Mucosa of stomach (tissue), 1 donor: ENCODE results near the gene MRPL52.

Experiments
- H3K27me3 ChIP-seq: one replicate; pipeline ENCODE4 v1.7.0; 2013; ENCODE audit warnings: mild to moderate bottlenecking, low read length; ENCODE audit not compliant: control insufficient read depth, insufficient read depth
- H3K36me3 ChIP-seq: one replicate; pipeline ENCODE4 v1.7.0; 2013; ENCODE audit warnings: low read length; ENCODE audit not compliant: control insufficient read depth, insufficient read depth
- H3K4me1 ChIP-seq: one replicate; pipeline ENCODE4 v1.7.0; 2013; ENCODE audit warnings: mild to moderate bottlenecking, low read length; ENCODE audit not compliant: control insufficient read depth, insufficient read depth
- H3K4me3 ChIP-seq: one replicate; pipeline ENCODE4 v1.7.0; 2013; ENCODE audit warnings: low read length
- H3K9ac ChIP-seq: one replicate; pipeline ENCODE4 v1.7.0; 2013; ENCODE audit warnings: mild to moderate bottlenecking, low read length, moderate library complexity
- H3K9me3 ChIP-seq: one replicate; pipeline ENCODE4 v1.7.0; 2013; ENCODE audit warnings: mild to moderate bottlenecking, low read length, moderate library complexity; ENCODE audit not compliant: control insufficient read depth
- donor health status: Pancreatic carcinoma.

MRPL52 gene

DNA sequence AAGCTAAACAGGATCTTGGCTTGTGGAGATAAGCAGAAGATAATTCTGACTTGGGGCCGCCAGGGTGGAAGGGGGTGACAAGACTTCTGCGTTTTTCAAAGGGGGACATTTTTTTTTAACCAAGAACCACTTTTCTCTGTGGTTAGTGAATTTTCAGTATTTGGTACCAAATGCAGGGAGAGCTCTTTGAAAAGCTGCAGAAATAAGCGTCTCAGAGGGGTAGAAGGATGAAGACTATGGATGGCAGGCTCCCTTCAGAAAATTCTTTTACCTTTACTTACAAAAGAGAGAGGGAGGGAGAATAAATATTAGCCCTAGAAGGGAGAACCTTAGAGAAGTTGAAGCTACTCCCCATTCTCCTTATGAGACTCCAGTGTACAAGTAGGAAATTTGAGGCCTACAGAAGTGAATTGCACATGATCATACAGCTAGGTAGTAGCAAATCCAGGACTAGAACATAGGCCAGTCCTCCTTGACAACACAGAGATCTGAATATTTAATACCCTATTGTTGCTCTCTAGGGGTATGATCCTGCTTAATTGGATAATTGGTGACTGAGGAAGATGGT is 840 bp downstream of the MRPL52 start:
- peak overlapping the region; percentile 99 for H3K4me3 ChIP-seq
- H3K27me3 ChIP-seq, result no peaks in the 10 kb centered on the region
- H3K36me3 ChIP-seq, result no peaks in the 10 kb centered on the region
- peak overlapping the region; percentile 96 for H3K9ac ChIP-seq
- no peaks in the 10 kb centered on the region for H3K9me3 ChIP-seq
- peaks cover 12% of the 10 kb centered on the region for H3K4me1 ChIP-seq

DNA sequence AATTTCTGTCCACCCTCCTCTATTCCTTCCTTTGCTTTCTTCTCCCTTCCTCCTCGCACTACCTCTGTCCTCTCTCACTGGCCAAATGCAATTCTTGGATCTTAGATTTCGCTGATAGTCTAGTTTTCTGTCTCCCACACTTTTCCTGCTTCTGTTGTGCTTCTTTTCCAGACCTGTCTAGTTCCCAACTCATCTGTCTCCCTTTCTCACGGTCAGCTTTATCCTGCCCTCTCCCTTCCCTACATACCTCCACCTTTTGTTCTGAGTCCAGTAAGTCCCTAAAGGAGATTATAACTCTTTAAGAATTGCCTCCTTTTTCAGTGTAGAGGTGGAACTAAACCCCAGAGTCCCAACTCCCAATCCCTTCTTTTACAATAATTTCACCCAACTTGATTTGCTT is 5.8 kb downstream of the MRPL52 start:
- Histone ChIP-seq H3K4me3 (no peak overlapping the region), H3K9ac (no peak overlapping the region), H3K27me3 (no peaks in the 10 kb centered on the region), H3K9me3 (no peaks in the 10 kb centered on the region), H3K4me1 (peaks cover 21% of the 10 kb centered on the region), H3K36me3 (no peaks in the 10 kb centered on the region)

DNA sequence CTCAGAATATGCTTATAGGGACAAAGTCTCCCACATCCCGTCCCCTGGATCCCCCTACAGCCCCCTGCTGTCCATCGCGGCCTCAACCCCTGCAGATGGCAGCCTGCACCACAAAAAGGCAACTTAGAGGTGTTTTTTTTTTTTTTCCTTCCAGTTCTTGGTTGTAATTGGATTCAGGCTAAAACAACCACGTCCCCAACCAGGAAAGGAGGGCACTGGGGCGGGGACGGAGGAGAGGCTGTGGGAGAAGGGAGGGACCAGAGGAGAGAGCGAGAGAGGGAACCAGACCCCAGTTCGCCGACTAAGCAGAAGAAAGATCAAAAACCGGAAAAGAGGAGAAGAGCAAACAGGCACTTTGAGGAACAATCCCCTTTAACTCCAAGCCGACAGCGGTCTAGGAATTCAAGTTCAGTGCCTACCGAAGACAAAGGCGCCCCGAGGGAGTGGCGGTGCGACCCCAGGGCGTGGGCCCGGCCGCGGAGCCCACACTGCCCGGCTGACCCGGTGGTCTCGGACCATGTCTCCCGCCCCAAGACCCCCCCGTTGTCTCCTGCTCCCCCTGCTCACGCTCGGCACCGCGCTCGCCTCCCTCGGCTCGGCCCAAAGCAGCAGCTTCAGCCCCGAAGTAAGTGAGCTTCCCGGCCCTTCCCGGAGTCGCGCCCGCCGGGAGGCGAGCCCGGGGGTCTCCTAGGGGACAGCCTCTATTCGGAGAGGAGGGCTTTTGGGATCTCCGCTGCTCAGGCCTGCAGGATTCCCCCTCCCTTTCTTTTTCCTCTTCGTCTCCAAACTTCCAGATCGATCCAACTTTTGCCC is 6.8 kb downstream of the MRPL52 start, which contains the start of gene MMP14:
TSS of gene MMP14 (plus strand) at position 285 of the 813 bp plus-strand sequence. CDS start at position 518, 233 bp downstream.
- H3K9ac ChIP-seq, result peak within 1 kb of the TSS; percentile 97
- peaks cover 18% of the 10 kb centered on the region for H3K4me1 ChIP-seq
- peaks cover 2% of the 10 kb centered on the region for H3K36me3 ChIP-seq
- peak within 1 kb of the TSS; percentile 86 for H3K4me3 ChIP-seq
- no peaks in the 10 kb centered on the region for H3K27me3 ChIP-seq
- H3K9me3 ChIP-seq, result no peaks in the 10 kb centered on the region

DNA sequence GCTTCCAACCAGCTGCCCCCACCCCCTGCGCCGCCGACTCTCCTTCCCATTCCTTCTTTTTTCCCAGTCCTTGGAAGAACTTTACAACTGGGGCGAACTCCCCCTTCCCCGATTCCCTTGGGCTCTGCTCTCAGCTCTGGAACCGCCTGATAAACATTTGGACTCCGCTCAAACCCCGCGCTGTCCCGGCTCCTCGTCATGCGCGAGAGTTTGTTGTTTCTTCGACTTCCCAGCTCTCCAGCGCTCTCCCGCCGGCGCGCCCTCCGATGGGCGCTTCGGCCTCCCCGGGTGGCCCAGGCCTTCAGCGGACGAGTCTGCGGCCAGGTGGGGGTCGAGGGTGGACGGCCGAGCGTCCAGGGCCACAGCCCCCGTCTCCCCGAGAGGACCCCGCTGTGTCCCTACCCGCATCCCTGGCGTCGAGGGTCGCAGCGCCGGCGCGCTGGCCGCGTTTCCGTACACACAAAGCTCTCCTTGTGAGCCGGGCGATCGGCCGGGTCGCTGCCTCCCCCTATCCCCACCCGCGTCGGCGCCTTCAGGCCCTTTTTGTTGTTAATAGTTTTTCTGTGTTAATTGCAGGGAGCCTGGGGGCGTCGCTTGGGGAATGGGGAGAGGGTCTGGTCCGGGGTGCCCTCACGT is 7.5 kb downstream of the MRPL52 start:
- peaks cover 18% of the 10 kb centered on the region for H3K4me1 ChIP-seq
- H3K9ac ChIP-seq, result peak overlapping the region; percentile 97
- H3K4me3 ChIP-seq, result peak overlapping the region; percentile 86

DNA sequence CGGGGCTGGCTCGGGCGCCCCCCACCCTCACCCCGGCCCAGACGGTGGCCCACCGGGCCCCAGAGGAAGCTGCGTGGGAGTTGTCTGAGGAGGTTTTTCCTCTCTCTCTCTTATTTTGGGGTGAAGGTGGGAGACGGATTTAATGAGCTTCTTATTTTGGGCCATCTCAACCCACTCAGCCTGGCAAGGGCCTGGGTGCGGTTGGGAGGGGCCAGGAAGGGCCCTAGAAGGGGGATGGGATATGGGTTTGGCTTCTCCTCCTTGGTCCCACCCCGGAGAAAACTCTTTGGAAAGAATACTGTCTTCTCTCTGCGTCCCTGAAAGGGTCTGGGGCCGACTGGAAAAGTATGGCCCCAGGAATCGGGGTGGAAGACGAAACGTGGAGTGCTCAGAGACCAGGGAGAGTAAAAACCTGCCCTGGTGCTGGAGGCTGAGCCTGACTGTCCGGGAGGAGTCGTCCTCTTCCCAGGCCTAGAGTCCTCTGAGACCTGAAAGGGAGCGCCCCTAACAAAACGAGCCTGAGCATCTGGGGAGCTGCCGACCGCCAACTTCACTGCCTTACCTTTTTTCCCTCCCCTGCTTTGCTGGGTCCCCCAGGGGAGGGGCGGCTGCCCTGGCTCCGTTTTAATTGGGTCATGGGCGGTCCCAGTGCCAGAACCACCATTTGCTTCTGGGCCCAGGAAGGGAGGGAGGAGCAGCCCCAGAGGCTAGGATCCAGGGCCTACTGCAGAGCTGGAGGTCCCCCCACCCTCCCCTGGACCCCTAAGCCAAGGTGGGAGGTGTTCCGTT is 8.3 kb downstream of the MRPL52 start:
- Histone ChIP-seq H3K36me3 (peaks cover 16% of the 10 kb centered on the region), H3K9ac (peak overlapping the region; percentile 97), H3K4me1 (peaks cover 18% of the 10 kb centered on the region), H3K4me3 (peak overlapping the region; percentile 86), H3K27me3 (no peaks in the 10 kb centered on the region), H3K9me3 (no peaks in the 10 kb centered on the region)

More for the DNA sequence above, 7.5 kb downstream of the MRPL52 start:
- Histone ChIP-seq H3K9me3 (no peaks in the 10 kb centered on the region), H3K36me3 (peaks cover 9% of the 10 kb centered on the region), H3K27me3 (no peaks in the 10 kb centered on the region)

DNA sequence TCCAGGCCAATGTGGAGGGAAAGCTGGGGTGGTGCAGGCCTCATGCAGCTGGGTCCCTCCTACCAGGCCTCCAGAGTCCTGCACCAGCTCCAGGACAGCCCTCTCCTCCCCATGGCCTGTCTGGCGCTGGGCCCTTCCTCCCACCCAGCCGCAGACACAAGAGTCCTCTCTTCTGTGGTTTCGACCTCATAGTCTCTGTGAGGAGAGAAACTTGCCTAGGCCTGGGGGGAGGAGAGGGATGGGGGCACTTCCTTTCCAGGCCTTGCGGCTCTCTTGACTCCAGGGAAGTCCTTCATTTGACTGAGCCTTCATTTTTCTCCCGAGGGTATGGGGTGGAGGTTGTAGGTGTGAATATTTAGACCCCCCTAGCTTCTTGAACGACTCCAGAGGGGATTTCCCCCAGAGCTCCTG is 8.9 kb downstream of the MRPL52 start:
- H3K9me3 ChIP-seq, result no peaks in the 10 kb centered on the region
- peaks cover 18% of the 10 kb centered on the region for H3K4me1 ChIP-seq
- H3K9ac ChIP-seq, result peak overlapping the region; percentile 97
- H3K27me3 ChIP-seq, result no peaks in the 10 kb centered on the region
- H3K36me3 ChIP-seq, result peaks cover 23% of the 10 kb centered on the region
- peak overlapping the region; percentile 86 for H3K4me3 ChIP-seq

DNA sequence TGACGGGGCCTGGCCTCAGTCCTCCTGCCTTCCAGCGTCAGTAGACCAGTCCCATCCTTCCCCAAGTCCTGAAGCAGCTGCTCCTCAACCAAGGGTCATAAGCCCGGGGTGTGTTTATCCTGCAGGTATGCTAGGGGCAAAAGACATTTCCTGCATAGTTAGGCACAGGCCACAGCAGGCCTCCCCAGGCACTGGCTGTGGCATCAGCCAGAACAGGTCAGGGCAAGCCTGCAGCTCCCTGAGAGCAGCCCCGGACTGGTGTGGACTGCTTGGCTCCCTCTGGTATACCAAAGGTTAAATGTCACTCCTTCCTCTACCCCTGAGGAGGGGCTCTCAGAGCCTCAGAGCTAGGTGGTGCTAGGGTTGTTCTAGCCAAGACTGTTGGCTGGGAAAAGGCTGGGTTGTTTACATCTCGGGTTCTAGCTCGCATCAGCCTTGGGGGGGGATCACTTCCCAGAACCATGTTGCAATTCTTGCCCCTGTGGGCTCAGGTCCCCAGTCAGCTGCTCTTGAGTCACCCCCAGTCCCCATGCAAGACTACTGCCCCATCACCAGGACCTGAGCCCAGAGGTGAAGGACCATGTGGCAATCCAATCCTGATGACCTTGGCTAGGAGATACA is 9.6 kb downstream of the MRPL52 start:
- H3K9me3 ChIP-seq, result no peaks in the 10 kb centered on the region
- H3K4me1 ChIP-seq, result peaks cover 18% of the 10 kb centered on the region
- H3K9ac ChIP-seq, result peak overlapping the region; percentile 97
- peak overlapping the region; percentile 86 for H3K4me3 ChIP-seq
- peaks cover 25% of the 10 kb centered on the region for H3K36me3 ChIP-seq
- H3K27me3 ChIP-seq, result no peaks in the 10 kb centered on the region

DNA sequence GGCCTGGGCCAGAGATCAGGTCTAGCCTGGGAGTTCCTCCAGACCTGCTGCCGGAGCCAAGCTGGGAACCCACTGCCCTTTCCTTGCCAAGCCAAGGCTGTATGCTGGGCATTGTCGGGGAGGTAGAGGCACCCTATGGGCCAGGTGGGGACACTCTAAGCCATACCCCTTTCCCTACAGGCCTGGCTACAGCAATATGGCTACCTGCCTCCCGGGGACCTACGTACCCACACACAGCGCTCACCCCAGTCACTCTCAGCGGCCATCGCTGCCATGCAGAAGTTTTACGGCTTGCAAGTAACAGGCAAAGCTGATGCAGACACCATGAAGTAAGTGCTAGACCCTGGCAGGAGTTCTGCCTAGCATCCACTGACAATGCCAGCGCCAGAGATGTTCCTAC is 11.6 kb downstream of the MRPL52 start:
- peaks cover 21% of the 10 kb centered on the region for H3K4me1 ChIP-seq
- H3K36me3 ChIP-seq, result peaks cover 37% of the 10 kb centered on the region
- no peaks in the 10 kb centered on the region for H3K27me3 ChIP-seq
- H3K9me3 ChIP-seq, result no peaks in the 10 kb centered on the region
- no peak overlapping the region for H3K4me3 ChIP-seq
- no peak overlapping the region for H3K9ac ChIP-seq

DNA sequence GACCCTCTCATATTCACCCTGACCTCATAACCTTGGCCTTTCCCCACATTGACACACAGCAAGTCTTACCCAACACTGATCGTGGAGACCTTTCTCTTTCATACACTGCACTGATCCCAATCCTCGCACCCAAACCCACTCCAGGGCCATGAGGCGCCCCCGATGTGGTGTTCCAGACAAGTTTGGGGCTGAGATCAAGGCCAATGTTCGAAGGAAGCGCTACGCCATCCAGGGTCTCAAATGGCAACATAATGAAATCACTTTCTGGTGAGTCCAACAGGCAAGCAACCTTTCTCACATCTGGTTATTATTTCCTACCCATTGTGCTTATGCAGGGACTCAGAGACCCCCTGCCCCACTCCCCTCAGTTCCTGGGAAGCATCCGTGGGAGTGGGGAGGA is 12.1 kb downstream of the MRPL52 start:
- H3K4me3 ChIP-seq, result no peak overlapping the region
- H3K4me1 ChIP-seq, result peaks cover 26% of the 10 kb centered on the region
- H3K27me3 ChIP-seq, result no peaks in the 10 kb centered on the region
- no peak overlapping the region for H3K9ac ChIP-seq
- no peaks in the 10 kb centered on the region for H3K9me3 ChIP-seq
- H3K36me3 ChIP-seq, result peaks cover 37% of the 10 kb centered on the region

DNA sequence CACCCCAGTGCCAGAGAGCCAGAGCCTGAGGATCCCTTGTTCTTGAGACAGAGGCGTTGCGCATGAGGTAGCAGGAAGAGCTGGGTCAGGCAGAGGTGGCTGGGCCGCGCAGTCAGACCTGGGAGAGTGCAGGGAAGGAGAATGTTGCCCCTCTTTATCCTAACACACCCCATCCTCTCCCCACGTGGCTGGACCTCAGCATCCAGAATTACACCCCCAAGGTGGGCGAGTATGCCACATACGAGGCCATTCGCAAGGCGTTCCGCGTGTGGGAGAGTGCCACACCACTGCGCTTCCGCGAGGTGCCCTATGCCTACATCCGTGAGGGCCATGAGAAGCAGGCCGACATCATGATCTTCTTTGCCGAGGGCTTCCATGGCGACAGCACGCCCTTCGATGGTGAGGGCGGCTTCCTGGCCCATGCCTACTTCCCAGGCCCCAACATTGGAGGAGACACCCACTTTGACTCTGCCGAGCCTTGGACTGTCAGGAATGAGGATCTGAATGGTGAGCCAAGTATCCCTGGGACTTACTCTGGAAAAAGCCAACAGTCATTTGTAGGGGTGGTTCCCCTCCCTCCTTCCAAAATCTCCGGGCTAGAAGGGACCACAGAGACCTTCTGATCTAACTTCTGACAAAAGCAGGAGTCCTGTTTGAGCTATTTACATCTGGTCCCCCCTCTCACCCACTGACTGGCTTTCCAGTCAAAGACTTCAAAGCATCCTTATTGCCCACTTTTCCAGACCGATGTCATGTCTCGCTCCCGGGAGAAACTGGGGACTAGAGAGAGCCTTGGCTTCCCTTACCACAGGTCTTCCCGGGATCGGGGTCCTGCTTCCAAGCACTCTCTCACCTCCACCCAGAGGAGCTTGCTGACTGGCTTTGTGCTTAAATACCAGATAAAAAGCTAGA is 12.8 kb downstream of the MRPL52 start:
- Histone ChIP-seq H3K36me3 (peaks cover 37% of the 10 kb centered on the region), H3K27me3 (no peaks in the 10 kb centered on the region), H3K9ac (no peak overlapping the region), H3K9me3 (no peaks in the 10 kb centered on the region), H3K4me3 (no peak overlapping the region), H3K4me1 (peaks cover 29% of the 10 kb centered on the region)
